ENCODE data around the gene CRYAB. TPM values are rescaled to one million over a fixed set of nuclear protein-coding genes. Genes with fewer than 3 reads are reported as not detected.

The CRYAB gene
- total and polyA plus RNA-seq, 9 donors: 22.7 to 301 (median 72.5) TPM

DNA sequence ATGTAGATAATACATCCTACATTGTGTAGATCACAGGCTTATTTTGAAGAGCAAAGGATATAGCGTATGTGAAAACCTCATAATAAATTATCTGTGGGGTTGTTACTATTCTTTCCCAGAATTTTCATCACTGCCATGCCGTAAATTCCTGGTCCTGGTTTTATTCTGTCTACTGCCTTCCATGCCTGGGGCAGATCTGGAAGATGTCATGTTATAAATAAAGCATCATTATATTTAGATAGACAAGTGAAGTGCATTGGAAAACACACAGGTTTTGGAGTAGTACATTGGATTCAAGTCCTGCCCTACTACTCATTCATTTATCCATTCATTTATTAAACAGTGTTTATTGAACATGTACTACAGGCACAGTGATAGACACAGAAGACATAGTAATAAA is 9.3 kb upstream of the CRYAB start:
- H3K27ac ChIP-seq: no peak overlapping the region
- no peak for TF ChIP-seq POLR2A (IDR thresholded peaks at IDR 0.05)
- TF ChIP-seq EP300 (IDR thresholded peaks at IDR 0.05): no peak
- TF ChIP-seq, protein P1, sequence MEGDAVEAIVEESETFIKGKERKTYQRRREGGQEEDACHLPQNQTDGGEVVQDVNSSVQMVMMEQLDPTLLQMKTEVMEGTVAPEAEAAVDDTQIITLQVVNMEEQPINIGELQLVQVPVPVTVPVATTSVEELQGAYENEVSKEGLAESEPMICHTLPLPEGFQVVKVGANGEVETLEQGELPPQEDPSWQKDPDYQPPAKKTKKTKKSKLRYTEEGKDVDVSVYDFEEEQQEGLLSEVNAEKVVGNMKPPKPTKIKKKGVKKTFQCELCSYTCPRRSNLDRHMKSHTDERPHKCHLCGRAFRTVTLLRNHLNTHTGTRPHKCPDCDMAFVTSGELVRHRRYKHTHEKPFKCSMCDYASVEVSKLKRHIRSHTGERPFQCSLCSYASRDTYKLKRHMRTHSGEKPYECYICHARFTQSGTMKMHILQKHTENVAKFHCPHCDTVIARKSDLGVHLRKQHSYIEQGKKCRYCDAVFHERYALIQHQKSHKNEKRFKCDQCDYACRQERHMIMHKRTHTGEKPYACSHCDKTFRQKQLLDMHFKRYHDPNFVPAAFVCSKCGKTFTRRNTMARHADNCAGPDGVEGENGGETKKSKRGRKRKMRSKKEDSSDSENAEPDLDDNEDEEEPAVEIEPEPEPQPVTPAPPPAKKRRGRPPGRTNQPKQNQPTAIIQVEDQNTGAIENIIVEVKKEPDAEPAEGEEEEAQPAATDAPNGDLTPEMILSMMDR (IDR thresholded peaks at IDR 0.05): no peak
- no peaks in the 10 kb centered on the region for H3K27me3 ChIP-seq
- no peak overlapping the region for H3K4me3 ChIP-seq
- no peak for DNase-seq
- no peaks in the 10 kb centered on the region for H3K9me3 ChIP-seq
- intact Hi-C loops (cut with DNase I): loop anchor here in 1 of 4 donors (5.0 kb wide), 1 partner anchor 39 kb away; no protein-coding TSS in a partner anchor
- H3K4me1 ChIP-seq (ENCODE audit: insufficient read depth): peaks cover 11% of the 10 kb centered on the region
- WGBS, 3 donors: 41 to 72% (median 69%) methylated on average over 2 of the region's 2 CpGs
- H3K36me3 ChIP-seq: no peaks in the 10 kb centered on the region

DNA sequence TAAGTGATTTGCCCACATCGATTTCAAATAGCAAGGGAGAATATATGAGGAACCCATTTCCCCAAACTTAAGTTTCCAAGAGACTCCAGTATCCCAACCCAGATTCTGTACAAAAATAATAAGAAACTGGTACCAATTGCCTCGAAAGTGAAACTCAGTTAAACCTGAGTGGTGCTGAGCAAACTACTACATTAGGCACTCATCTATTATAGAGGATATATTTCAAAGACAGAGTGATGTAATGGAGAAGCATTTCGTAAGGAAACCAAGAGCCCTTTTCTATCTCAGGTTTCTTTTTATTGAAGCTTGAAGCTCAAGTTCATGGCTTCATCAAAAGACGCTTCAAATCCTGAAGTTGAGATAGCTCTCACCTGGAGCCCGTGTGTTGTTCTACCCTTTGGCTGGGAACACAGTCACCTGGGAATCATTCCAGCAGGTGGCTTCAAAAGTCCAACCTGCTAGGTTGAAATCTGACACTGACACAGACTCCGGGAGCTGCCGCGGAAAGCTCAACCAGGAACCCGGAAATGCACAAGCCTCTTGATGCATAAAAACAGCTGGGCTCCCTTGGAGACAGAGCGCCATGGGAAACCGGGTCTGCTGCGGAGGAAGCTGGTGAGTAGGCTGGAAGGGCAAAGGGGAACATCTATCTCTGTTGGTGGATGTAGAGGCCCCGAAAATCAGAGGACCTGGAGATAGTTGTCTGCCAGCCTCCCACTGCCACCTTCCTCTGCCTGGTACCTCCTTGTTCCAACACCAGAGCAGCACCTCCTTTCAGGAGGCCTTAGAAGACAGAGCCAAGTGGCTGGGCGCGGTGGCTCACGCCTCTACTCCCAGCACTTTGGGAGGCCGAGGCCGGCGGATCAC is 7.1 kb upstream of the CRYAB start, which contains the start of gene C11orf52:
Gene C11orf52 (plus strand): TSS at position 524 of the 867 bp plus-strand sequence. CDS start 60 bp downstream, at position 584.
- Histone ChIP-seq H3K27ac (peak within 1 kb of the TSS in 1 of 2 donors; percentile 44), H3K4me3 (peak within 1 kb of the TSS; percentile 10), H3K4me1 (ENCODE audit: insufficient read depth) (peaks cover 6% of the 10 kb centered on the region), H3K9me3 (no peaks in the 10 kb centered on the region), H3K36me3 (no peaks in the 10 kb centered on the region), H3K27me3 (no peaks in the 10 kb centered on the region)
- intact Hi-C loops (cut with DNase I): no loop called here
- 47 to 52% (median 52%) methylated on average over 19 of the region's 19 CpGs for WGBS, 3 donors
- TF ChIP-seq POLR2A (IDR thresholded peaks at IDR 0.05) (no peak), EP300 (IDR thresholded peaks at IDR 0.05) (no peak)
- TF ChIP-seq, protein P1 (IDR thresholded peaks at IDR 0.05): no peak
- peak in 4 of 5 donors; percentile 45 to 56 (median 54) for DNase-seq

DNA sequence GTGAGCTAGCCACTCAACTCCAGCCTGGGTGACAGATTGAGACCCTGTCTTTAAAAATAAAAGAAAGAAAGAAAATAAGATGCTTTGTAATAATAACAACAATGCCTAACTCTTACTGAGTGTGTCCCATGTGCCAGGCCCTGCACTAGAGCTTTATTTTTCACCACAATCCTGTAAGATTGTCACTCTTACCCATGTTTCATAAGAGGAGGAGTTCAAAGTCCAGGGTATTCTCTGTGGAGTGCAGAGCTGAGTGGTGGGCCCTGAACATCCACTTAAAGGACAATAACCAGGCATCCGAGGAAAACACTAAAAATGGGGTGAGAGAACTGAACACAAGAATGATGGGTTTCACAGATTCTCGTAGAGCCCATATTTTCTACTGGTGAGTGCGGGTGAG is 6.2 kb upstream of the CRYAB start:
- H3K9me3 ChIP-seq: no peaks in the 10 kb centered on the region
- no peaks in the 10 kb centered on the region for H3K36me3 ChIP-seq
- no peak overlapping the region for H3K27ac ChIP-seq
- WGBS, 3 donors: 94 to 97% (median 94%) methylated on average over 3 of the region's 3 CpGs
- H3K4me1 ChIP-seq (ENCODE audit: insufficient read depth): peaks cover 10% of the 10 kb centered on the region
- TF ChIP-seq, protein P1 (IDR thresholded peaks at IDR 0.05): no peak
- TF ChIP-seq POLR2A (IDR thresholded peaks at IDR 0.05): no peak
- TF ChIP-seq EP300 (IDR thresholded peaks at IDR 0.05): no peak
- DNase-seq: no peak
- H3K4me3 ChIP-seq: no peak overlapping the region
- no peaks in the 10 kb centered on the region for H3K27me3 ChIP-seq
- intact Hi-C loops (cut with DNase I): no loop called here

DNA sequence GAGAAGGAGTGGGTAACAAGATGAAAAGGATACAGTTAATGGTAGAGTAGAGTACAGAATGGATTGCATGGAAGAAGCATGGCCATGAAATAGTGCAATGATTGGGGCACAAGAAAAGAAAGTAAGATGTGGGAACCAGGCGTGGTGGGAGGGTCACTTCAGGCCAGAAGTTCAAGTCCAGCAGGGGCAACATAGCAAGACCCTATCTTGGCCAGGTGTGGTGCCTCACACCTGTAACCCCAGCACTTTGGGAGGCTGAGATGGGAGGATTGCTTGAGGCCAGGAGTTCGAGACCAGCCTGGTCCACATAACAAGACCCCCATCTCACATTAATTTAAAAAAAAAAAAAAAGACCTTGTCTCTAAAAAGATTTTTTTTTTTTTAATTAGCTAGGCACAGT is 5.7 kb upstream of the CRYAB start:
- no peak for DNase-seq
- intact Hi-C loops (cut with DNase I): no loop called here
- Histone ChIP-seq H3K27me3 (no peaks in the 10 kb centered on the region), H3K9me3 (no peaks in the 10 kb centered on the region), H3K36me3 (no peaks in the 10 kb centered on the region), H3K4me3 (no peak overlapping the region), H3K4me1 (ENCODE audit: insufficient read depth) (peaks cover 11% of the 10 kb centered on the region), H3K27ac (no peak overlapping the region)
- TF ChIP-seq POLR2A (IDR thresholded peaks at IDR 0.05) (no peak), EP300 (IDR thresholded peaks at IDR 0.05) (no peak)
- TF ChIP-seq, protein P1 (IDR thresholded peaks at IDR 0.05): no peak
- WGBS, 3 donors: 91 to 94% (median 93%) methylated on average over 2 of the region's 2 CpGs

All from ovary (tissue), 9 donors.